HepG2 (cell line): ENCODE measurements around the gene RRP12.

Experiments used
- BRD4 ChIP-seq: sonication (generic); formaldehyde crosslinking; IDR thresholded peaks from 2 replicates; pipeline ENCODE4 v1.4.0; 2020; ENCODE audit warnings: missing genetic modification reagents
- GPN1 ChIP-seq: sonication (generic); formaldehyde crosslinking; IDR thresholded peaks from 2 replicates; pipeline ENCODE4 v1.5.1; 2020; ENCODE audit warnings: missing genetic modification reagents, borderline replicate concordance
- IRX3 ChIP-seq: sonication (generic); formaldehyde crosslinking; IDR thresholded peaks from 2 replicates; pipeline ENCODE4 v1.8.1; 2023; ENCODE audit warnings: mild to moderate bottlenecking, low read depth, missing genetic modification reagents, borderline replicate concordance
- KLF9 ChIP-seq: IDR thresholded peaks from 2 replicates; pipeline ENCODE4 v1.6.1; 2016; ENCODE audit warnings: low read depth
- NR2C2 ChIP-seq: sonication (generic); formaldehyde crosslinking; IDR thresholded peaks from 2 replicates; pipeline ENCODE4 v1.4.0; 2020; ENCODE audit warnings: missing genetic modification reagents, mild to moderate bottlenecking, moderate library complexity, borderline replicate concordance
- PRDM15 ChIP-seq: sonication (generic); formaldehyde crosslinking; IDR thresholded peaks from 2 replicates; pipeline ENCODE4 v1.4.0; 2020; ENCODE audit warnings: missing genetic modification reagents
- TBP ChIP-seq: sonication (generic); formaldehyde crosslinking; IDR thresholded peaks from 2 replicates; pipeline ENCODE4 v1.5.0; 2020; ENCODE audit warnings: missing genetic modification reagents
- TRIM22 ChIP-seq: fragments of 450-650 bp; IDR thresholded peaks from 2 replicates; pipeline ENCODE4 v1.6.1; 2017
- ZBTB33 ChIP-seq: sonication (generic); formaldehyde crosslinking; IDR thresholded peaks from 2 replicates; pipeline ENCODE4 v1.4.0; 2020; ENCODE audit warnings: missing genetic modification reagents
- ZNF225 ChIP-seq: sonication (generic); formaldehyde crosslinking; IDR thresholded peaks from 2 replicates; pipeline ENCODE4 v1.4.0; 2020; ENCODE audit warnings: mild to moderate bottlenecking, missing genetic modification reagents
- ZNF264 ChIP-seq: sonication (generic); formaldehyde crosslinking; IDR thresholded peaks from 2 replicates; pipeline ENCODE4 v1.4.0; 2020; ENCODE audit warnings: missing genetic modification reagents
- ZNF724P ChIP-seq: sonication (generic); formaldehyde crosslinking; IDR thresholded peaks from 2 replicates; pipeline ENCODE4 v1.8.0; 2022; ENCODE audit warnings: missing genetic modification reagents, borderline replicate concordance

GRCh38 chr10:97384156-97384555, 17.0 kb downstream of the RRP12 start:
- TF ChIP-seq ZNF225 = no peak
- TF ChIP-seq TRIM22 = no peak
- no peak for TF ChIP-seq PRDM15
- no peak for TF ChIP-seq IRX3 (CRISPR knock-in tag)
- TF ChIP-seq TBP (CRISPR knock-in tag) = no peak
- no peak for TF ChIP-seq ZBTB33 (CRISPR knock-in tag)
- TF ChIP-seq ZNF724P = no peak
- TF ChIP-seq ZNF264 (CRISPR knock-in tag) = no peak
- no peak for TF ChIP-seq NR2C2 (CRISPR knock-in tag)
- TF ChIP-seq KLF9 (CRISPR knock-in tag) = no peak
- TF ChIP-seq GPN1 = no peak
- no peak for TF ChIP-seq BRD4 (CRISPR knock-in tag)
